HepG2 (cell line): ENCODE measurements around the gene SMIM11. TPM values are rescaled to one million over a fixed set of nuclear protein-coding genes. Genes with fewer than 3 reads are reported as not detected.

Experiments
- BCL6 ChIP-seq: IDR thresholded peaks from 2 replicates; pipeline ENCODE4 v1.6.1; 2016; ENCODE audit warnings: missing genetic modification reagents, missing compliant biosample characterization
- HMGA1 ChIP-seq: sonication (generic); formaldehyde crosslinking; conservative IDR thresholded peaks from 2 replicates; pipeline ENCODE4 v1.4.0; 2020; ENCODE audit warnings: missing genetic modification reagents
- JUN ChIP-seq: sonication (generic); formaldehyde crosslinking; IDR thresholded peaks from 2 replicates; pipeline ENCODE4 v1.4.0; 2020; ENCODE audit warnings: mild to moderate bottlenecking, missing genetic modification reagents
- KAT8 ChIP-seq: IDR thresholded peaks from 2 replicates; pipeline ENCODE4 v1.6.1; 2016; ENCODE audit warnings: missing genetic modification reagents, missing compliant biosample characterization
- MTA1 ChIP-seq: sonication (generic); formaldehyde crosslinking; IDR thresholded peaks from 2 replicates; pipeline ENCODE4 v1.4.0; 2020; ENCODE audit warnings: missing genetic modification reagents, mild to moderate bottlenecking, borderline replicate concordance
- POLR2AphosphoS2 ChIP-seq: IDR thresholded peaks from 2 replicates; pipeline ENCODE4 v1.6.1; 2011; ENCODE audit warnings: low read depth, low read length, improper control_type of control experiment
- PTBP1 ChIP-seq: fragments of 200-400 bp; formaldehyde crosslinking; IDR thresholded peaks from 2 replicates; pipeline ENCODE4 v1.6.1; 2018; ENCODE audit warnings: low read length, low read depth; ENCODE audit not compliant: poor library complexity, severe bottlenecking
- SIN3A ChIP-seq: IDR thresholded peaks from 2 replicates; pipeline ENCODE4 v1.6.1; 2011; ENCODE audit warnings: low read depth, mild to moderate bottlenecking, control low read depth, low read length, borderline replicate concordance
- SOX5 ChIP-seq: IDR thresholded peaks from 2 replicates; pipeline ENCODE4 v1.6.1; 2016; ENCODE audit warnings: borderline replicate concordance
- TGIF2 ChIP-seq: IDR thresholded peaks from 2 replicates; pipeline ENCODE4 v1.6.1; 2016; ENCODE audit warnings: control low read depth, missing compliant biosample characterization
- ZBTB42 ChIP-seq: sonication (generic); formaldehyde crosslinking; IDR thresholded peaks from 2 replicates; pipeline ENCODE4 v1.5.0; 2020; ENCODE audit warnings: mild to moderate bottlenecking, missing genetic modification reagents
- ZNF20 ChIP-seq: sonication (generic); formaldehyde crosslinking; IDR thresholded peaks from 2 replicates; pipeline ENCODE4 v1.4.0; 2020; ENCODE audit warnings: mild to moderate bottlenecking, moderate library complexity, missing genetic modification reagents
- ZNF331 ChIP-seq: sonication (generic); formaldehyde crosslinking; IDR thresholded peaks from 2 replicates; pipeline ENCODE4 v1.4.0; 2020; ENCODE audit warnings: missing genetic modification reagents
- ZNF33A ChIP-seq: sonication (generic); formaldehyde crosslinking; IDR thresholded peaks from 2 replicates; pipeline ENCODE4 v1.5.1; 2020; ENCODE audit warnings: missing genetic modification reagents, mild to moderate bottlenecking, moderate library complexity, borderline replicate concordance
- ZNF354B ChIP-seq: sonication (generic); formaldehyde crosslinking; IDR thresholded peaks from 2 replicates; pipeline ENCODE4 v1.8.0; 2022; ENCODE audit warnings: mild to moderate bottlenecking, missing genetic modification reagents
- ZNF709 ChIP-seq: sonication (generic); formaldehyde crosslinking; IDR thresholded peaks from 2 replicates; pipeline ENCODE4 v1.5.0; 2020; ENCODE audit warnings: mild to moderate bottlenecking, missing genetic modification reagents
- ZNF737 ChIP-seq: sonication (generic); formaldehyde crosslinking; IDR thresholded peaks from 2 replicates; pipeline ENCODE4 v1.5.0; 2020; ENCODE audit warnings: missing genetic modification reagents, mild to moderate bottlenecking, borderline replicate concordance
- polyA plus RNA-seq, 8 experiments: library from polyadenylated mRNA; depleted of rRNA in 3 of 8; stranded (reverse) in 7 of 8; unstranded in 1 of 8; fragments of >200 nt; fragmentation: Illumina TruSeq in 4 of 8; extraction: Trizol in 4 of 8; gene quantifications; 2 replicates each; pipeline versions ENCODE4 v1.2.1 to v1.2.3, GENCODE V29; 2011 to 2016; ENCODE audit warnings: low read depth in 4 of 8, missing spikeins in 1 of 8, mixed read lengths in 1 of 8; ENCODE audit not compliant: insufficient read depth in 1 of 8
- total RNA-seq, 5 experiments: library from RNA; depleted of rRNA; stranded (reverse); fragments of >200 nt; fragmentation: Illumina TruSeq; extraction: Trizol; gene quantifications; 2 replicates each; pipeline ENCODE4 v1.2.3, GENCODE V29; 2016; ENCODE audit warnings: low read depth in 1 of 5
- TF ChIP-seq, protein P1 (sequence below): sonication (generic); formaldehyde crosslinking; IDR thresholded peaks from 2 replicates; pipeline ENCODE4 v1.5.0; 2020; ENCODE audit warnings: mild to moderate bottlenecking, missing genetic modification reagents
- TF ChIP-seq, protein P2 (sequence below): sonication (generic); formaldehyde crosslinking; IDR thresholded peaks from 2 replicates; pipeline ENCODE4 v1.4.0; 2020; ENCODE audit warnings: low read depth, mild to moderate bottlenecking, missing genetic modification reagents
- TF ChIP-seq, protein P3 (sequence below): sonication (generic); formaldehyde crosslinking; IDR thresholded peaks from 2 replicates; pipeline ENCODE4; 2020; ENCODE audit warnings: missing genetic modification reagents, mild to moderate bottlenecking, borderline replicate concordance
- TF ChIP-seq, protein P4 (sequence below): sonication (generic); formaldehyde crosslinking; IDR thresholded peaks from 2 replicates; pipeline ENCODE4 v1.4.0; 2020; ENCODE audit warnings: missing genetic modification reagents
- TF ChIP-seq, protein P5 (sequence below): sonication (generic); formaldehyde crosslinking; IDR thresholded peaks from 2 replicates; pipeline ENCODE4 v1.5.0; 2020; ENCODE audit warnings: mild to moderate bottlenecking, missing genetic modification reagents

The SMIM11 gene
- total and polyA plus RNA-seq, 2 of the 13 experiments (the other 11 are each of a cell fraction or from before 2014, with no cell fraction given) = 6.4 to 18.9 TPM

DNA sequence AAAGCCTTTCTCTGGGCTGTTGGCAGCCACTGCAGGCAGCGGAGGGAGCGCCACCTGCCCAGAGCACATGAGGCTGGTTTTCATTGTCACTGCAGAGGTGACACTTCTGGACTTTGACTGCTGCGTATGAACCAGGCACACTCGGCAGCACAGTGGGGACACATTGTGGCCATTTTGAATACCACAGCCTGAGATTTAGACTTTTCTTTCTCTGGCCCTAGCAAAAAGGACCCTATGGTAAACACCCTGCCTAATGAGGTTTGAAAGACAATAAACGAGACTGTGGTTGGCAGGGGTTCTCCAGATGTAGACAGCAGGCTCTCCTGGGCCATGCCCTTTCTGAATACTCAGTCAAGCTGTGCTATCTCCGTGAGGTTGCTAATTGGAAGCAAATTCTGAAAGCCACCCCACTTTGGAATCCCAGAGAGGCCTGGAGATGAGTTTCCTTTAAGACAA is 23.5 kb upstream of the SMIM11 start (continued):
- TF ChIP-seq, protein P1, sequence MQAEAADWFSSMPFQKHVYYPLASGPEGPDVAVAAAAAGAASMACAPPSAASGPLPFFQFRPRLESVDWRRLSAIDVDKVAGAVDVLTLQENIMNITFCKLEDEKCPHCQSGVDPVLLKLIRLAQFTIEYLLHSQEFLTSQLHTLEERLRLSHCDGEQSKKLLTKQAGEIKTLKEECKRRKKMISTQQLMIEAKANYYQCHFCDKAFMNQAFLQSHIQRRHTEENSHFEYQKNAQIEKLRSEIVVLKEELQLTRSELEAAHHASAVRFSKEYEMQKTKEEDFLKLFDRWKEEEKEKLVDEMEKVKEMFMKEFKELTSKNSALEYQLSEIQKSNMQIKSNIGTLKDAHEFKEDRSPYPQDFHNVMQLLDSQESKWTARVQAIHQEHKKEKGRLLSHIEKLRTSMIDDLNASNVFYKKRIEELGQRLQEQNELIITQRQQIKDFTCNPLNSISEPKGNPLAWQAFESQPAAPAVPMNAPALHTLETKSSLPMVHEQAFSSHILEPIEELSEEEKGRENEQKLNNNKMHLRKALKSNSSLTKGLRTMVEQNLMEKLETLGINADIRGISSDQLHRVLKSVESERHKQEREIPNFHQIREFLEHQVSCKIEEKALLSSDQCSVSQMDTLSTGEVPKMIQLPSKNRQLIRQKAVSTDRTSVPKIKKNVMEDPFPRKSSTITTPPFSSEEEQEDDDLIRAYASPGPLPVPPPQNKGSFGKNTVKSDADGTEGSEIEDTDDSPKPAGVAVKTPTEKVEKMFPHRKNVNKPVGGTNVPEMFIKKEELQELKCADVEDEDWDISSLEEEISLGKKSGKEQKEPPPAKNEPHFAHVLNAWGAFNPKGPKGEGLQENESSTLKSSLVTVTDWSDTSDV = no peak
- TF ChIP-seq ZNF20 (CRISPR knock-in tag) = no peak
- TF ChIP-seq SIN3A = no peak
- TF ChIP-seq, protein P2, sequence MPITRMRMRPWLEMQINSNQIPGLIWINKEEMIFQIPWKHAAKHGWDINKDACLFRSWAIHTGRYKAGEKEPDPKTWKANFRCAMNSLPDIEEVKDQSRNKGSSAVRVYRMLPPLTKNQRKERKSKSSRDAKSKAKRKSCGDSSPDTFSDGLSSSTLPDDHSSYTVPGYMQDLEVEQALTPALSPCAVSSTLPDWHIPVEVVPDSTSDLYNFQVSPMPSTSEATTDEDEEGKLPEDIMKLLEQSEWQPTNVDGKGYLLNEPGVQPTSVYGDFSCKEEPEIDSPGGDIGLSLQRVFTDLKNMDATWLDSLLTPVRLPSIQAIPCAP (CRISPR knock-in tag) = no peak
- TF ChIP-seq BCL6 (CRISPR knock-in tag) = no peak
- TF ChIP-seq HMGA1 = no peak
- peak; percentile 61; the same call in 1 of the 2 replicates for TF ChIP-seq SOX5 (CRISPR knock-in tag)
- TF ChIP-seq ZBTB42 = no peak
- TF ChIP-seq ZNF331 (CRISPR knock-in tag) = peak; percentile 88
- TF ChIP-seq KAT8 (CRISPR knock-in tag) = peak; percentile 36; the same call in 1 of the 2 replicates
- TF ChIP-seq, protein P3, sequence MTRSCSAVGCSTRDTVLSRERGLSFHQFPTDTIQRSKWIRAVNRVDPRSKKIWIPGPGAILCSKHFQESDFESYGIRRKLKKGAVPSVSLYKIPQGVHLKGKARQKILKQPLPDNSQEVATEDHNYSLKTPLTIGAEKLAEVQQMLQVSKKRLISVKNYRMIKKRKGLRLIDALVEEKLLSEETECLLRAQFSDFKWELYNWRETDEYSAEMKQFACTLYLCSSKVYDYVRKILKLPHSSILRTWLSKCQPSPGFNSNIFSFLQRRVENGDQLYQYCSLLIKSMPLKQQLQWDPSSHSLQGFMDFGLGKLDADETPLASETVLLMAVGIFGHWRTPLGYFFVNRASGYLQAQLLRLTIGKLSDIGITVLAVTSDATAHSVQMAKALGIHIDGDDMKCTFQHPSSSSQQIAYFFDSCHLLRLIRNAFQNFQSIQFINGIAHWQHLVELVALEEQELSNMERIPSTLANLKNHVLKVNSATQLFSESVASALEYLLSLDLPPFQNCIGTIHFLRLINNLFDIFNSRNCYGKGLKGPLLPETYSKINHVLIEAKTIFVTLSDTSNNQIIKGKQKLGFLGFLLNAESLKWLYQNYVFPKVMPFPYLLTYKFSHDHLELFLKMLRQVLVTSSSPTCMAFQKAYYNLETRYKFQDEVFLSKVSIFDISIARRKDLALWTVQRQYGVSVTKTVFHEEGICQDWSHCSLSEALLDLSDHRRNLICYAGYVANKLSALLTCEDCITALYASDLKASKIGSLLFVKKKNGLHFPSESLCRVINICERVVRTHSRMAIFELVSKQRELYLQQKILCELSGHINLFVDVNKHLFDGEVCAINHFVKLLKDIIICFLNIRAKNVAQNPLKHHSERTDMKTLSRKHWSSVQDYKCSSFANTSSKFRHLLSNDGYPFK (CRISPR knock-in tag) = no peak
- TF ChIP-seq ZNF709 (CRISPR knock-in tag) = no peak
- no peak for TF ChIP-seq MTA1
- no peak for TF ChIP-seq ZNF354B (CRISPR knock-in tag)
- no peak for TF ChIP-seq POLR2AphosphoS2
- no peak for TF ChIP-seq TGIF2 (CRISPR knock-in tag)
- TF ChIP-seq ZNF737 (CRISPR knock-in tag) = no peak
- TF ChIP-seq PTBP1 = no peak
- no peak for TF ChIP-seq ZNF33A (CRISPR knock-in tag)
- TF ChIP-seq, protein P4, sequence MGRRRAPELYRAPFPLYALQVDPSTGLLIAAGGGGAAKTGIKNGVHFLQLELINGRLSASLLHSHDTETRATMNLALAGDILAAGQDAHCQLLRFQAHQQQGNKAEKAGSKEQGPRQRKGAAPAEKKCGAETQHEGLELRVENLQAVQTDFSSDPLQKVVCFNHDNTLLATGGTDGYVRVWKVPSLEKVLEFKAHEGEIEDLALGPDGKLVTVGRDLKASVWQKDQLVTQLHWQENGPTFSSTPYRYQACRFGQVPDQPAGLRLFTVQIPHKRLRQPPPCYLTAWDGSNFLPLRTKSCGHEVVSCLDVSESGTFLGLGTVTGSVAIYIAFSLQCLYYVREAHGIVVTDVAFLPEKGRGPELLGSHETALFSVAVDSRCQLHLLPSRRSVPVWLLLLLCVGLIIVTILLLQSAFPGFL (CRISPR knock-in tag) = no peak
- TF ChIP-seq, protein P5, sequence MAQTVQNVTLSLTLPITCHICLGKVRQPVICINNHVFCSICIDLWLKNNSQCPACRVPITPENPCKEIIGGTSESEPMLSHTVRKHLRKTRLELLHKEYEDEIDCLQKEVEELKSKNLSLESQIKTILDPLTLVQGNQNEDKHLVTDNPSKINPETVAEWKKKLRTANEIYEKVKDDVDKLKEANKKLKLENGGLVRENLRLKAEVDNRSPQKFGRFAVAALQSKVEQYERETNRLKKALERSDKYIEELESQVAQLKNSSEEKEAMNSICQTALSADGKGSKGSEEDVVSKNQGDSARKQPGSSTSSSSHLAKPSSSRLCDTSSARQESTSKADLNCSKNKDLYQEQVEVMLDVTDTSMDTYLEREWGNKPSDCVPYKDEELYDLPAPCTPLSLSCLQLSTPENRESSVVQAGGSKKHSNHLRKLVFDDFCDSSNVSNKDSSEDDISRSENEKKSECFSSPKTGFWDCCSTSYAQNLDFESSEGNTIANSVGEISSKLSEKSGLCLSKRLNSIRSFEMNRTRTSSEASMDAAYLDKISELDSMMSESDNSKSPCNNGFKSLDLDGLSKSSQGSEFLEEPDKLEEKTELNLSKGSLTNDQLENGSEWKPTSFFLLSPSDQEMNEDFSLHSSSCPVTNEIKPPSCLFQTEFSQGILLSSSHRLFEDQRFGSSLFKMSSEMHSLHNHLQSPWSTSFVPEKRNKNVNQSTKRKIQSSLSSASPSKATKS = no peak
- no peak for TF ChIP-seq JUN
